Muscle of leg (tissue), 11 donors: Measurements from ENCODE around the gene PHLDB1. TPM values are rescaled to one million over a fixed set of nuclear protein-coding genes. Genes with fewer than 3 reads are reported as not detected.
A peak's percentile ranks its signal among the peaks of the same experiment; 100 is the strongest.

Experiments used
- DNase-seq: peaks from one replicate; pipeline ENCODE4 v3.0.0; 2013
- H3K27ac ChIP-seq: one replicate; pipeline ENCODE4 v1.5.1; 2013; ENCODE audit warnings: mild to moderate bottlenecking, low read length, control low read depth
- H3K27me3 ChIP-seq: one replicate; pipeline ENCODE4 v1.6.1; 2013; ENCODE audit warnings: low read length; ENCODE audit not compliant: control insufficient read depth, insufficient read depth
- H3K36me3 ChIP-seq: one replicate; pipeline ENCODE4 v1.6.1; 2013; ENCODE audit warnings: low read length; ENCODE audit not compliant: control insufficient read depth, insufficient read depth
- H3K4me1 ChIP-seq: one replicate; pipeline ENCODE4 v1.6.1; 2013; ENCODE audit warnings: low read length; ENCODE audit not compliant: control insufficient read depth, insufficient read depth
- H3K4me3 ChIP-seq: one replicate; pipeline ENCODE4 v1.5.1; 2013; ENCODE audit warnings: low read length, control low read depth
- H3K9me3 ChIP-seq: replicated peaks from 2 replicates; pipeline ENCODE4 v1.6.1; 2013; ENCODE audit warnings: low read depth, low read length; ENCODE audit not compliant: control insufficient read depth
- WGBS: methylation state at CpG from one replicate; pipeline ENCODE4 v1.1.5; 2013; ENCODE audit warnings: missing lambda C conversion rate; ENCODE audit not compliant: insufficient coverage; 5-methylcytosine and 5-hydroxymethylcytosine counted together
- polyA plus RNA-seq, 8 donors: library from polyadenylated mRNA; unstranded; fragments of 120-200 nt; gene quantifications; one replicate each; pipeline versions ENCODE4 v1.2.1 to v1.2.3, GENCODE V29; 2013; ENCODE audit warnings: inconsistent platforms in 1 of 8, low replicate concordance in 1 of 8; ENCODE audit not compliant: insufficient read length in 8 of 8, insufficient read depth in 1 of 8
- total RNA-seq: library from RNA; stranded (reverse); fragments of 120-200 nt; gene quantifications from one replicate; pipeline ENCODE4 v1.2.4, GENCODE V29; 2013

PHLDB1 gene
- total and polyA plus RNA-seq, 9 donors, result 52.5 to 125 (median 94.5) TPM

GRCh38 chr11:118629761-118630661, 22.6 kb downstream of the PHLDB1 start:
- no CpG with 5 or more reads among the region's 6 CpGs for WGBS
- Histone ChIP-seq H3K9me3 (no peaks in the 10 kb centered on the region), H3K27me3 (no peaks in the 10 kb centered on the region), H3K27ac (peak overlapping the region; percentile 59), H3K4me3 (no peak overlapping the region), H3K4me1 (peaks cover 78% of the 10 kb centered on the region), H3K36me3 (peaks cover 91% of the 10 kb centered on the region)
- no peak for DNase-seq

DNA sequence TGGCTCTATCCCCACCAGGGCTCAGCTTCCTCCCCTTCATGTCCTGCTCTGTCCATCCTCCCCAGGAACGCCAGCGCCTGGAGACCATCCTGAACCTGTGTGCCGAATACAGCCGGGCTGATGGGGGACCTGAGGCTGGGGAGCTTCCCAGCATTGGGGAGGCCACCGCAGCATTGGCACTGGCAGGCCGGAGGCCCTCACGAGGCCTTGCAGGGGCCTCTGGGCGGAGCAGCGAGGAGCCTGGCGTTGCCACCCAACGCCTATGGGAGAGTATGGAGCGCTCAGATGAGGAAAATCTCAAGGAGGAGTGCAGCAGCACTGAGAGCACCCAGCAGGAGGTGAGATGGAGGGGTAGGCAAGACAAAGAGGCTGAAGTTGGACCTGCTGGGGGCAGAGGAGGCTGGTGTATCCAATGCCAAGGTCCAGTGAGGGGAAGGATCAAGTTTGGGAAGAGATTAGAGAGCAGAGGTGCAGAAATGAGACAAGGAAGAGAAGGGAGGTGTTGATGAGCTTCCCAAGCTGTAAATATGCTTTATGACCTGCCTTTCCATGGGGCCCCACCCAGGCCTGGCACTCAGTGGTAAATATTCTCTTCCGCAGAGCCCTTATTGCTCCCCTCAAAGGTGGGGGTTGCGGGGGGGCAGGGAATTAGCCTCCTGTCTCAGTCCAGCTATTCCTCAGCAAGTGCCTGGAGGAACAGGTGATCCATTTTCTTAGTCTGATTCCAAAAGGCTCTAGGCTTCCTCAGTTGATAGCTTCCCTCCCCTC, 23.9 kb downstream of the PHLDB1 start:
- Histone ChIP-seq H3K36me3 (peaks cover 92% of the 10 kb centered on the region), H3K27ac (no peak overlapping the region), H3K27me3 (no peaks in the 10 kb centered on the region), H3K4me1 (peaks cover 79% of the 10 kb centered on the region), H3K9me3 (no peaks in the 10 kb centered on the region), H3K4me3 (no peak overlapping the region)
- DNase-seq, result no peak
- 91% methylated on average over 14 of the region's 14 CpGs for WGBS

DNA sequence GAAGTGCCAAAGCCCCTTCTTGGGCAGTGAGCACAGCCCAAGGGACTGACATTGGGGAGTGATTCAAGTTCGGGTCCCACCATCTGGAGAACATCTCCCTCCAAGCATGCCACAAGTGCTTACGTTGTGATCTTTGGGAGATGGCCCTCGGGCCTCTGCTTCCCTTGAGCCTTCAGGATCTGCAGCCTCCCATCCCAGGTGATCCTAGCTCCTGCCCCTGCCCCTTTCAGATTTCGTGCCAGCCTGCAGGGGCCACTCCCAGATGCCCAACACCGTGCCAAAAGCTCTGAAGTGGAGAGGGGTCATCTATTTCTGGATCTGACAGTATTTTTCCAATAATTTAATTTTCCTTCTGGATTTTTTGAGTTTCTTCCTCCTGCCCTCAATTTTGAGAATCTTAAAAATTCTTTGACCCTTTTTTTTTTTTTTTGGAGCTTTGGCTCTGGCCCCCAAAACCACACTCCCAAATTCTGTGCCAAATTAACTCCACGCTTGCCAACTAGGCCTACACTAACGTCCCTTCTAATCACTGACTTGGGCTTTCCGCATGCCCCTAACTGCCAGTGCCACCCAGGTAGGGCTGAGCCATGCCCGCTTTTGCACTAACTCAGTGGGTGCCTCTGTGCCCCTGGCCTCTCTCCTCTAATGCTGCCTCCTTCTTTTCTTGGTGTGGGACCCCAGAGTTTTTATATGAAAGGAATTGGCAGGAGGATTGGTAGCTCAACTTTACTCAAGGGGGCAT, 25.3 kb downstream of the PHLDB1 start:
- Histone ChIP-seq H3K27ac (no peak overlapping the region), H3K36me3 (peaks cover 93% of the 10 kb centered on the region)

DNA sequence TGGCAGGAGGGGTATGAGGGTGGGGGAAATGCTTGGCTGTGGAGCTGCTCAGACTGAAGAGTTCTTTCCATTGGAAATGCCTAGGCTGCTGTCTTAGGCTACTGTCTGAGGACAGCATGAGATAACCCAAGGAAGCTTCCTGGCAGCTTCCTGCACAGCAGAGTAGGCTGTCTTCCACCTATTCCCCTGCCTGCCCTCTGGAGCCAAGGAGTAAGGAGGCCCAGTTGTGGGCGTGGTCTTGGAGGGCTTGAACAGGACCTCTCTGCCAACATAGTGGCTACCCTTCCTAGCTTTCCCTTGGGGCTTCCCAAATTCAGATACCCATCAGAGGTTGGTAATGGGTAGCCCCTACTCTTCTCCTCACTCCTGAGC, 25.9 kb downstream of the PHLDB1 start:
- H3K27me3 ChIP-seq, result no peaks in the 10 kb centered on the region
- H3K4me3 ChIP-seq, result no peak overlapping the region
- peaks cover 92% of the 10 kb centered on the region for H3K36me3 ChIP-seq
- H3K9me3 ChIP-seq, result no peaks in the 10 kb centered on the region
- WGBS, result no CpG with 5 or more reads among the region's 1 CpG
- peaks cover 71% of the 10 kb centered on the region for H3K4me1 ChIP-seq
- no peak for DNase-seq
- H3K27ac ChIP-seq, result no peak overlapping the region

More for the DNA sequence above, 25.3 kb downstream of the PHLDB1 start:
- H3K4me3 ChIP-seq, result no peak overlapping the region
- peaks cover 76% of the 10 kb centered on the region for H3K4me1 ChIP-seq
- WGBS, result 72% methylated on average over 6 of the region's 9 CpGs
- no peaks in the 10 kb centered on the region for H3K27me3 ChIP-seq
- no peaks in the 10 kb centered on the region for H3K9me3 ChIP-seq
- no peak for DNase-seq

GRCh38 chr11:118633979-118634378, 26.6 kb downstream of the PHLDB1 start:
- Histone ChIP-seq H3K4me3 (no peak overlapping the region), H3K27ac (peak overlapping the region; percentile 85), H3K4me1 (peaks cover 65% of the 10 kb centered on the region), H3K27me3 (no peaks in the 10 kb centered on the region), H3K36me3 (peaks cover 93% of the 10 kb centered on the region), H3K9me3 (no peaks in the 10 kb centered on the region)
- DNase-seq, result no peak
- 33% methylated on average over 1 of the region's 4 CpGs for WGBS

GRCh38 chr11:118634431-118635236, 27.2 kb downstream of the PHLDB1 start:
- Histone ChIP-seq H3K4me1 (peaks cover 58% of the 10 kb centered on the region), H3K27ac (peak overlapping the region; percentile 85), H3K36me3 (peaks cover 93% of the 10 kb centered on the region), H3K4me3 (peak overlapping the region; percentile 25), H3K27me3 (no peaks in the 10 kb centered on the region), H3K9me3 (no peaks in the 10 kb centered on the region)
- peak; percentile 86 for DNase-seq
- 21% methylated on average over 12 of the region's 41 CpGs for WGBS

DNA sequence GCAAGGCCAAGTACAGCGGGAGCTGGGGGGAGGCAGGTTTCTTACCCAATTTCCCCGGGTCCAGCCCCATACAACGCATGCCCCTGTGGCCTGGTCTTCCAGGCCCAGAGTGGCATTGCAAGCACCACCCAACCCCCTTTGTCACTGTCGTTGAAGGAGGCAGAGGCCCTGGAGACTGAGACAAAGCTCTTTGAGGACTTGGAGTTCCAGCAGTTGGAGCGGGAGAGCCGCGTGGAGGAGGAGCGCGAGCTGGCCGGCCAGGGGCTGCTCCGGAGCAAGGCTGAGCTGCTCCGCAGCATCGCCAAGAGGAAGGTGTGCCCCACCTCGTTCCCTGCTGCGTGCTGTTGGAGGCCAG, 27.8 kb downstream of the PHLDB1 start:
- Histone ChIP-seq H3K4me3 (peak overlapping the region; percentile 25), H3K27me3 (no peaks in the 10 kb centered on the region), H3K4me1 (peaks cover 52% of the 10 kb centered on the region), H3K27ac (peak overlapping the region; percentile 85), H3K36me3 (peaks cover 95% of the 10 kb centered on the region), H3K9me3 (no peaks in the 10 kb centered on the region)
- 32% methylated on average over 13 of the region's 15 CpGs for WGBS
- DNase-seq, result peak; percentile 43

DNA sequence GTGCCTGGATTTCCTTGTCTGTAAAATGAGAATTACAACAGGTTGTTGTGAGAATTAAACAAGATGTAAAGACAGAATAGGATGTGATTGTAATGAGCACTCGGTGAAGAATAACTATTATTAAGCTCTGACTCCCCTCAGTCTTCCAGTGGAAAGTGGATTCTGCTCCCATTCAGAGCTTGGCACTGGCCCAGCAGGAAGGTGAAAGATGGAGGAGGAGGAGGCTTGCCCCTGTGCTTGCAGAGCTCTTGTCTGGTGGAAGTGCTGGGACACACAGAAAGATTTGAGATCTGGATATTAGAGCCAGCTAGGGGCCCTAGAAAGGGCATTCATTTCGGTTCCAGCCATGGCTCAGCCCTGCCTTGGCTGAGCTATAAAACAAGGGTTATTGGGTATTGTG, 28.2 kb downstream of the PHLDB1 start:
- Histone ChIP-seq H3K27ac (no peak overlapping the region), H3K4me3 (no peak overlapping the region), H3K9me3 (no peaks in the 10 kb centered on the region), H3K4me1 (peaks cover 48% of the 10 kb centered on the region), H3K27me3 (no peaks in the 10 kb centered on the region), H3K36me3 (peaks cover 94% of the 10 kb centered on the region)
- no peak for DNase-seq
- 56% methylated on average over 2 of the region's 2 CpGs for whole genome bisulfite sequencing

- H3K27me3 ChIP-seq, result no peaks in the 10 kb centered on the region
- no peak overlapping the region for H3K4me3 ChIP-seq
- no peak overlapping the region for H3K27ac ChIP-seq
- 80% methylated on average over 1 of the region's 8 CpGs for WGBS
- DNase-seq, result no peak
- H3K36me3 ChIP-seq, result peaks cover 94% of the 10 kb centered on the region
- H3K9me3 ChIP-seq, result no peaks in the 10 kb centered on the region
- peaks cover 40% of the 10 kb centered on the region for H3K4me1 ChIP-seq
Measured at GRCh38 chr11:118636569-118637290, 29.3 kb downstream of the PHLDB1 start.
